ENCODE results near the gene SYNDIG1L.

Gene SYNDIG1L

DNA sequence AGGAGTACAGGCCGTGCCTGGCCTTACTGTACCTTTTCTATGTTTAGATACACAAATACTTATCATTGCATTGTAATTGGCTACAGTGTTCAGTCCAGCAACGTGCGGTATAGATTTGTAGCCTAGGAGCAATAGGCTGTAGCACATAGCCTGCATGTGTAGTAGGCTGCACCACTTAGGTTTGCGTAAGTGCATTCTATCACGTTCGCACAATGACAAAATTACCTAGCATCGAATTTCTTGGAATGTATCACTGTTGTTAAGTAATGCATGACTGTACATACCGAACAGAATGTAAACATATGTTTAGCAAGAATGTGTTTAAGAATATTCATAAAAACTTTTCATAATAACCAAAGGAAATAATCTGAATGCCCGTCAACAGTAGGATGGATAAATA, 45.8 kb downstream of the SYNDIG1L start:
- no peaks in the 10 kb centered on the region for H3K79me2 ChIP-seq (ENCODE audit: insufficient read depth, low read length)
- no peak overlapping the region for H2AFZ ChIP-seq (ENCODE audit: low read length)
- H4K20me1 ChIP-seq (ENCODE audit: insufficient read depth, low read length, poor library complexity, severe bottlenecking) = no peaks in the 10 kb centered on the region
- no peaks in the 10 kb centered on the region for H3K9me3 ChIP-seq (ENCODE audit: insufficient read depth, low read depth, low read length)
- H3K9ac ChIP-seq (ENCODE audit: low read depth, low read length, poor library complexity, severe bottlenecking) = no peak overlapping the region
- no peak overlapping the region for H3K4me2 ChIP-seq (ENCODE audit: low read depth, low read length, poor library complexity, severe bottlenecking)
- no peaks in the 10 kb centered on the region for H3K36me3 ChIP-seq (ENCODE audit: insufficient read depth, low read length)
- H3K27me3 ChIP-seq (ENCODE audit: insufficient read depth, low read length, poor library complexity, severe bottlenecking) = no peaks in the 10 kb centered on the region
- no peak overlapping the region for H3K4me3 ChIP-seq (ENCODE audit: low read length, poor library complexity, severe bottlenecking)
- H3K4me1 ChIP-seq (ENCODE audit: insufficient read depth, low read length, poor library complexity, severe bottlenecking) = no peaks in the 10 kb centered on the region
- TF ChIP-seq EZH2phosphoT487 (IDR thresholded peaks at IDR 0.05; ENCODE audit: borderline replicate concordance) = no peak
- TF ChIP-seq, protein P1, sequence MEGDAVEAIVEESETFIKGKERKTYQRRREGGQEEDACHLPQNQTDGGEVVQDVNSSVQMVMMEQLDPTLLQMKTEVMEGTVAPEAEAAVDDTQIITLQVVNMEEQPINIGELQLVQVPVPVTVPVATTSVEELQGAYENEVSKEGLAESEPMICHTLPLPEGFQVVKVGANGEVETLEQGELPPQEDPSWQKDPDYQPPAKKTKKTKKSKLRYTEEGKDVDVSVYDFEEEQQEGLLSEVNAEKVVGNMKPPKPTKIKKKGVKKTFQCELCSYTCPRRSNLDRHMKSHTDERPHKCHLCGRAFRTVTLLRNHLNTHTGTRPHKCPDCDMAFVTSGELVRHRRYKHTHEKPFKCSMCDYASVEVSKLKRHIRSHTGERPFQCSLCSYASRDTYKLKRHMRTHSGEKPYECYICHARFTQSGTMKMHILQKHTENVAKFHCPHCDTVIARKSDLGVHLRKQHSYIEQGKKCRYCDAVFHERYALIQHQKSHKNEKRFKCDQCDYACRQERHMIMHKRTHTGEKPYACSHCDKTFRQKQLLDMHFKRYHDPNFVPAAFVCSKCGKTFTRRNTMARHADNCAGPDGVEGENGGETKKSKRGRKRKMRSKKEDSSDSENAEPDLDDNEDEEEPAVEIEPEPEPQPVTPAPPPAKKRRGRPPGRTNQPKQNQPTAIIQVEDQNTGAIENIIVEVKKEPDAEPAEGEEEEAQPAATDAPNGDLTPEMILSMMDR (conservative IDR thresholded peaks at IDR 0.05; ENCODE audit: low read length) = no peak
- no peaks in the 10 kb centered on the region for H3K9me2 ChIP-seq (replicated peaks; ENCODE audit: low read depth, low read length)
- no peaks in the 10 kb centered on the region for H3F3A ChIP-seq (ENCODE audit: low read depth)

DNA sequence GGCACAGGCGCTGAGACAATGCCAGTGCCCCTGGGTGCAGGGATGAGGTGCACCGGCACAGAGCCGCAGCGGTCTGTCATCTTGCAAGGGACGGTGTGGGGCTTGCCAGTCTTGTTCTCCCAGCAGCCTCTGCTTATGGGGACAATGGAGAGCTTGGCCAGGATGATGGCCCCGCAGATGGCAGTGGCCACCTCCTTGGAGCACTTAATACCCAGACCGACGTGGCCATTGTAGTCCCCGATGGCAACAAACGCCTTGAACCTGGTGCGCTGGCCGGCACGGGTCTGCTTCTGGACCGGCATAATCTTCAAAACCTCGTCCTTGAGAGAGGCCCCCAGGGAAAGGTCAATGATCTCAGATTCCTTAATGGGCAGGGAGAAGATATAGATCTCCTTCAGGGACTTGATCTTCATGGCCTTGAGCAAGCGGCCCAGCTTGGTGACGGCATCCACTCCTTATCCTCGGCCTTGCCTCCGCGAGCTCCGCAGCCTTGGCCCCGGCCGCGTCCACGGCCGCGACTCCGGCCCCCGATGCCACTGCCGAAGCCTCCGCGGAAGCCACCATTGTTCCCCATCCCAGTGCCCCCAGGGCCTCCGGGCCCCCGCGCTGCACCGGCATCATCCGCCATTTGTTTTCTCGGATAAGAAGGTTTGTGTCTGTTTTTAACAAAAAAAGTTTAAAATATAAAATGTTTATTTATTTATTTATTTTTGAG, 47.9 kb downstream of the SYNDIG1L start:
- Histone ChIP-seq H2AFZ (ENCODE audit: low read length) (no peak overlapping the region), H3K27me3 (ENCODE audit: insufficient read depth, low read length, poor library complexity, severe bottlenecking) (no peaks in the 10 kb centered on the region), H3K36me3 (ENCODE audit: insufficient read depth, low read length) (no peaks in the 10 kb centered on the region), H3K4me1 (ENCODE audit: insufficient read depth, low read length, poor library complexity, severe bottlenecking) (no peaks in the 10 kb centered on the region), H3F3A (ENCODE audit: low read depth) (no peaks in the 10 kb centered on the region), H3K4me3 (ENCODE audit: low read length, poor library complexity, severe bottlenecking) (no peak overlapping the region), H3K9me3 (ENCODE audit: insufficient read depth, low read depth, low read length) (no peaks in the 10 kb centered on the region), H3K4me2 (ENCODE audit: low read depth, low read length, poor library complexity, severe bottlenecking) (no peak overlapping the region), H4K20me1 (ENCODE audit: insufficient read depth, low read length, poor library complexity, severe bottlenecking) (no peaks in the 10 kb centered on the region), H3K9ac (ENCODE audit: low read depth, low read length, poor library complexity, severe bottlenecking) (no peak overlapping the region), H3K79me2 (ENCODE audit: insufficient read depth, low read length) (no peaks in the 10 kb centered on the region), H3K9me2 (replicated peaks; ENCODE audit: low read depth, low read length) (no peaks in the 10 kb centered on the region)
- TF ChIP-seq, protein P1 (conservative IDR thresholded peaks at IDR 0.05; ENCODE audit: low read length) = no peak
- no peak for TF ChIP-seq EZH2phosphoT487 (IDR thresholded peaks at IDR 0.05; ENCODE audit: borderline replicate concordance)

DNA sequence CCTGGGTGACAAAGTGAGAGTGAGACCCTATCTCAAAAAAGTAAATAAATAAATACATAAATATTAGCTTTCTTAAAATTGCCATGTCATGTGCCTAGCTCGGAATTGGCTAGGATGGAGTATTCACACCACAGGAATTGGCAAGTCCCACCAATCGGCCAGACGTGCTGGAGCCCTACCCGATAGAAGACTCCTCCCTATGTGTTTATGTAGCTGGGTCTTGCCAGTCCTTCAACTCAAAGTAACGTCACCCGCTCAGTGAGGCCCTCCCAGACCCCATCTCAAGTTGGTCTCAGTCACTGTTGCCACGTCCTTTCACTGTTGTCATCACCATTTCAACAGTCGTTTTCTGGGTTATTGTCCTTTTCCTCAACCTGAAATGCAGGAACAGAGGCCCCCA, 57.6 kb downstream of the SYNDIG1L start:
- Histone ChIP-seq H3K9ac (ENCODE audit: low read depth, low read length, poor library complexity, severe bottlenecking) (no peak overlapping the region), H3F3A (ENCODE audit: low read depth) (no peaks in the 10 kb centered on the region), H3K27me3 (ENCODE audit: insufficient read depth, low read length, poor library complexity, severe bottlenecking) (no peaks in the 10 kb centered on the region), H3K4me2 (ENCODE audit: low read depth, low read length, poor library complexity, severe bottlenecking) (no peak overlapping the region), H3K4me3 (ENCODE audit: low read length, poor library complexity, severe bottlenecking) (no peak overlapping the region), H3K79me2 (ENCODE audit: insufficient read depth, low read length) (no peaks in the 10 kb centered on the region), H4K20me1 (ENCODE audit: insufficient read depth, low read length, poor library complexity, severe bottlenecking) (no peaks in the 10 kb centered on the region), H3K36me3 (ENCODE audit: insufficient read depth, low read length) (no peaks in the 10 kb centered on the region), H3K4me1 (ENCODE audit: insufficient read depth, low read length, poor library complexity, severe bottlenecking) (peaks cover 4% of the 10 kb centered on the region), H2AFZ (ENCODE audit: low read length) (no peak overlapping the region), H3K9me2 (replicated peaks; ENCODE audit: low read depth, low read length) (no peaks in the 10 kb centered on the region), H3K9me3 (ENCODE audit: insufficient read depth, low read depth, low read length) (no peaks in the 10 kb centered on the region)
- TF ChIP-seq EZH2phosphoT487 (IDR thresholded peaks at IDR 0.05; ENCODE audit: borderline replicate concordance) = no peak
- TF ChIP-seq, protein P1 (conservative IDR thresholded peaks at IDR 0.05; ENCODE audit: low read length) = no peak

All from Loucy (cell line).